Fibroblast of lung (primary cell): ENCODE measurements around the gene MBD5.

Experiments used
- CTCF ChIP-seq, 2 donors: IDR thresholded peaks in 1 of 2; conservative IDR thresholded peaks in 1 of 2; 1 replicate in 1 of 2; 2 replicates in 1 of 2; pipeline ENCODE4 v1.5.1; 2011 to 2012; ENCODE audit warnings: low read length in 2 of 2, control low read depth in 1 of 2, inconsistent platforms in 1 of 2, low read depth in 1 of 2, mild to moderate bottlenecking in 1 of 2
- EZH2 ChIP-seq: IDR thresholded peaks from 2 replicates; pipeline ENCODE4 v1.5.1; 2012; ENCODE audit warnings: low read length, control low read depth, mild to moderate bottlenecking; ENCODE audit errors: missing control alignments

DNA sequence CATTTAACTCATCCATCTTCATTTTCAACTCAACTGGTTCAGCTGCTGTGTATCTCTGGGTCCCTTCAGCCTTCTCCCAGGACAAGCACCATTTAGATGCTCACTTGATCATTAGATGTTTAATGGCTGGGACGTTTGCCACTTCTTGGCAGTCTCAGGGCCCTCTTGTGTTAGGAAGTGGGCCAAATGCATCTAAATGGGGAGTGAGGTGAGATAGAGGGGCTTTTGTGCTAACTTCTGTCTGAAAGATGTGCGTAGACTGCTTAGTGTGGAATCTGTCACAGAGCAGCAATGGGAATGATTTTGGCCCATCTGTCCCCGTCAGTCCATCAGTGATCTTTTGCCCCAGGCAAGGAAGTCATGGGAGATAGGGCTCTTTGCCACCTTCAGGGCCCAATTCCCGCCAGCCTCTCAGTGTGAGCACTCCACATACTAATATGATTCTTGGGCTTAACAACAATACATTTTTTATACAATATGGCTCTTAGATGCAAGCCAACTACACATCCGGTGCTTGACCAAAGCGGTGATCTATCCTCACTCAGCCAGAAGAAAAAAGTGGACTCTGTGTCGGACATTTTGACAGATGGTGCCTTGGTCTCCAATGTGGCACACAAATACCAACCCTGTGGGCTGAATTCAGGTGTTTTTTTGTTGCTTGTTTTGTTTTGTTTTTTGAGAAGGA, 528.0 kb downstream of the MBD5 start:
- TF ChIP-seq CTCF (conservative IDR thresholded peaks at IDR 0.05 in 1 of 2, IDR thresholded peaks at IDR 0.05 in 1 of 2; ENCODE audit: low read depth in 1 of 2, low read length in 2 of 2) = no peak
- TF ChIP-seq EZH2 = no peak
